MM.1S (cell line): ENCODE data around the gene ROPN1L.

ENCODE experiments used
- DNase-seq: peaks from one replicate; pipeline ENCODE4 v3.0.0-alpha.2; 2015
- H2AFZ ChIP-seq: fragments of 300-600 bp; sonication (generic); 2 replicates; pipeline ENCODE4 v1.6.0; 2016; ENCODE audit warnings: antibody characterized with exemption, low read length
- H3F3A ChIP-seq: fragments of 300-600 bp; sonication (generic); 2 replicates; pipeline ENCODE4 v1.6.1; 2016; ENCODE audit warnings: mild to moderate bottlenecking, antibody characterized with exemption, low read length, moderate library complexity, mixed read lengths; ENCODE audit not compliant: insufficient read depth
- H3K27ac ChIP-seq: fragments of 300-600 bp; sonication (generic); 2 replicates; pipeline ENCODE4 v1.5.1; 2016; ENCODE audit warnings: mild to moderate bottlenecking, low read length
- H3K27me3 ChIP-seq: fragments of 300-600 bp; sonication (generic); replicated peaks from 2 replicates; pipeline ENCODE4 v1.6.0; 2016; ENCODE audit warnings: low read length; ENCODE audit not compliant: insufficient read depth
- H3K36me3 ChIP-seq: fragments of 300-600 bp; sonication (generic); replicated peaks from 2 replicates; pipeline ENCODE4 v1.6.1; 2016; ENCODE audit warnings: mild to moderate bottlenecking, low read length, mixed read lengths; ENCODE audit not compliant: insufficient read depth
- H3K4me1 ChIP-seq: fragments of 300-600 bp; sonication (generic); 2 replicates; pipeline ENCODE4 v1.6.1; 2016; ENCODE audit warnings: low read length, mixed read lengths
- H3K4me2 ChIP-seq: fragments of 300-600 bp; sonication (generic); 2 replicates; pipeline ENCODE4 v1.6.0; 2016; ENCODE audit warnings: low read depth, low read length
- H3K4me3 ChIP-seq: fragments of 300-600 bp; sonication (generic); 2 replicates; pipeline ENCODE4 v1.5.1; 2016; ENCODE audit warnings: low read length, mixed read lengths
- H3K79me2 ChIP-seq: fragments of 300-600 bp; sonication (generic); 2 replicates; pipeline ENCODE4 v1.6.1; 2016; ENCODE audit warnings: mixed run types, low read length, mixed read lengths
- H3K9ac ChIP-seq: fragments of 300-600 bp; sonication (generic); 2 replicates; pipeline ENCODE4 v1.6.1; 2016; ENCODE audit warnings: low read length, mixed read lengths
- H3K9me2 ChIP-seq: fragments of 300-600 bp; sonication (generic); replicated peaks from 2 replicates; pipeline ENCODE4 v1.6.1; 2016; ENCODE audit warnings: mild to moderate bottlenecking, low read length, mixed read lengths; ENCODE audit not compliant: insufficient read depth
- H3K9me3 ChIP-seq: fragments of 300-600 bp; sonication (generic); replicated peaks from 2 replicates; pipeline ENCODE4 v1.6.1; 2016; ENCODE audit warnings: mild to moderate bottlenecking, low read length, mixed read lengths; ENCODE audit not compliant: insufficient read depth
- H4K20me1 ChIP-seq: fragments of 300-600 bp; sonication (generic); 2 replicates; pipeline ENCODE4 v1.6.1; 2016; ENCODE audit warnings: mild to moderate bottlenecking, low read length, moderate library complexity, mixed read lengths; ENCODE audit not compliant: insufficient read depth
- EZH2 ChIP-seq: fragments of 300-600 bp; sonication (generic); optimal IDR thresholded peaks from 2 replicates; pipeline ENCODE3; 2017; ENCODE audit warnings: low read depth, mild to moderate bottlenecking, antibody characterized with exemption, low read length, mixed read lengths
- EZH2phosphoT487 ChIP-seq: fragments of 300-600 bp; sonication (generic); IDR thresholded peaks from 2 replicates; pipeline ENCODE4 v1.6.1; 2018; ENCODE audit warnings: antibody characterized with exemption, low read length
- TF ChIP-seq, protein P1 (sequence below): fragments of 300-600 bp; sonication (generic); IDR thresholded peaks from 2 replicates; pipeline ENCODE4 v1.5.1; 2016; ENCODE audit warnings: antibody characterized with exemption, low read length, mixed read lengths

Gene ROPN1L

DNA sequence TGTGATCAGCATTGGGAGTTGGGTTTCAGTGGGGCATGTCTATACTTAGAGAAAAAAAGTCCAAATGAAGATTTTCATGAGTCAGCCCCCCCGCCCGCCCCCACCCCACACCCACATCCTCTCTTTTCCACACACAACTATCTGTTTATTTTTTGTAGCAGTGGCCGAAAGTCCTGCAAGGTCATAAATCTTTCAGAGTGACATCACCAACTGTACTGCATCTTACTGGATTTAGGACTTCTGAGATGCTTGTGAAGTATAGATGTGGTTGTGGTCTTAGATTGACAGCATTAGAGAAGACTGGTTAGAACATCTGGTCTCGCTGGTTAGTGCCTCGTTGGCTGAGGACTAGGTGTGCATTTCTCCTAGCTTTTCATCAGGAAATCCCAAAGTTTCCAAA is 7.3 kb upstream of the ROPN1L start:
- Histone ChIP-seq H3K4me3 (no peak overlapping the region), H4K20me1 (no peaks in the 10 kb centered on the region), H3K9ac (no peak overlapping the region), H3K9me3 (no peaks in the 10 kb centered on the region), H2AFZ (no peak overlapping the region), H3K36me3 (peaks cover 23% of the 10 kb centered on the region), H3K4me1 (no peaks in the 10 kb centered on the region), H3K4me2 (no peak overlapping the region), H3K27me3 (no peaks in the 10 kb centered on the region), H3F3A (no peaks in the 10 kb centered on the region), H3K27ac (no peak overlapping the region), H3K79me2 (no peaks in the 10 kb centered on the region), H3K9me2 (no peaks in the 10 kb centered on the region)
- TF ChIP-seq, protein P1, sequence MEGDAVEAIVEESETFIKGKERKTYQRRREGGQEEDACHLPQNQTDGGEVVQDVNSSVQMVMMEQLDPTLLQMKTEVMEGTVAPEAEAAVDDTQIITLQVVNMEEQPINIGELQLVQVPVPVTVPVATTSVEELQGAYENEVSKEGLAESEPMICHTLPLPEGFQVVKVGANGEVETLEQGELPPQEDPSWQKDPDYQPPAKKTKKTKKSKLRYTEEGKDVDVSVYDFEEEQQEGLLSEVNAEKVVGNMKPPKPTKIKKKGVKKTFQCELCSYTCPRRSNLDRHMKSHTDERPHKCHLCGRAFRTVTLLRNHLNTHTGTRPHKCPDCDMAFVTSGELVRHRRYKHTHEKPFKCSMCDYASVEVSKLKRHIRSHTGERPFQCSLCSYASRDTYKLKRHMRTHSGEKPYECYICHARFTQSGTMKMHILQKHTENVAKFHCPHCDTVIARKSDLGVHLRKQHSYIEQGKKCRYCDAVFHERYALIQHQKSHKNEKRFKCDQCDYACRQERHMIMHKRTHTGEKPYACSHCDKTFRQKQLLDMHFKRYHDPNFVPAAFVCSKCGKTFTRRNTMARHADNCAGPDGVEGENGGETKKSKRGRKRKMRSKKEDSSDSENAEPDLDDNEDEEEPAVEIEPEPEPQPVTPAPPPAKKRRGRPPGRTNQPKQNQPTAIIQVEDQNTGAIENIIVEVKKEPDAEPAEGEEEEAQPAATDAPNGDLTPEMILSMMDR: no peak
- no peak for DNase-seq

DNA sequence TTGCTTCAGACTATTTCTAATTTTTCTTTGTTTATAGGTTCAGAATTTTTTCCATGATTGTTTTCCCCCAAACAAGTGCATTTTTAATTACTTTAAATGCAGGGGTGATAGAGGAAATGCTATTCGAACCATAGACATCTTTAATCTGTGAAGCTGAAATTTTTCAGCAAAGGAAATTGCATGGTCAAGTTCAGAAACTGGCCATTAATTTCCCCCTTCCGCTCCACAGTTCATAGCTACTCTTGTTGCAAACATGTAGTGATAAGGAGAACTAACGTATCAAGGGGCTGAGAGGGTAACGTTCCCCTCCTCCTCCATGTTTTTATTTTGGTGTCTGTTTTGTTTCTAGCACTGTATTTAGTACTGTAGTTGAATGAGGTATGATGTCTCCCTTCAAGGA is 3.4 kb upstream of the ROPN1L start:
- TF ChIP-seq EZH2 (no peak), EZH2phosphoT487 (no peak)
- TF ChIP-seq, protein P1: no peak
- no peaks in the 10 kb centered on the region for H3K9me3 ChIP-seq
- H2AFZ ChIP-seq: no peak overlapping the region
- no peak overlapping the region for H3K9ac ChIP-seq
- H3K27me3 ChIP-seq: peaks cover 5% of the 10 kb centered on the region; the same call in 1 of the 2 replicates
- peaks cover 4% of the 10 kb centered on the region; the same call in 1 of the 2 replicates for H3K4me1 ChIP-seq
- no peaks in the 10 kb centered on the region for H4K20me1 ChIP-seq
- no peak for DNase-seq
- H3K4me3 ChIP-seq: no peak overlapping the region
- H3K27ac ChIP-seq: no peak overlapping the region
- H3K36me3 ChIP-seq: peaks cover 8% of the 10 kb centered on the region; the same call in 1 of the 2 replicates
- H3K4me2 ChIP-seq: no peak overlapping the region
- H3F3A ChIP-seq: peaks cover 14% of the 10 kb centered on the region
- H3K79me2 ChIP-seq: no peaks in the 10 kb centered on the region
- no peaks in the 10 kb centered on the region for H3K9me2 ChIP-seq

DNA sequence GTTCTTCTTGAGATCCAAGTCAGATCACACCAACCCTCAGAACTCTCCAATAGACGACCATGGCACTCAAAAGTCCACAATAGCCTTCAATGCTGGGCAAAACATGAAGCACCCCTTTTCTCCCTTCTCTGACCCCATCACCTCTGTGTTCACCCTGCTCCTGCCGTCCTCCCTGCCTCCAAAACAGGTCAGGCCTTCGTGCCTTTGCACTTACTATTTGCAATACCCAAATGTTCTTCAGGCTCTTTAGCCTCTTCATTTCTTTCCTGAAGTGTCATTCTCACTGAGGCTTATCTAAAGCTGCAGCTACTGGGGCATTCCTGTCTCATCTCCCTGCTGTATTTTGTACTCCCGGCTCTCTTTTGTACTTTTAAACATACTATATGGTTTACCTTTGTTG is 2.0 kb upstream of the ROPN1L start:
- Histone ChIP-seq H3F3A (peaks cover 14% of the 10 kb centered on the region), H3K9ac (no peak overlapping the region), H2AFZ (no peak overlapping the region), H3K27me3 (peaks cover 5% of the 10 kb centered on the region; the same call in 1 of the 2 replicates), H3K4me2 (no peak overlapping the region), H3K4me3 (no peak overlapping the region), H3K36me3 (no peaks in the 10 kb centered on the region), H3K79me2 (no peaks in the 10 kb centered on the region), H4K20me1 (no peaks in the 10 kb centered on the region), H3K9me2 (no peaks in the 10 kb centered on the region), H3K4me1 (peaks cover 4% of the 10 kb centered on the region; the same call in 1 of the 2 replicates), H3K9me3 (no peaks in the 10 kb centered on the region), H3K27ac (no peak overlapping the region)
- TF ChIP-seq, protein P1: no peak
- no peak for TF ChIP-seq EZH2
- TF ChIP-seq EZH2phosphoT487: no peak
- DNase-seq: no peak
